ENCODE results near the gene DPP7.

DNA sequence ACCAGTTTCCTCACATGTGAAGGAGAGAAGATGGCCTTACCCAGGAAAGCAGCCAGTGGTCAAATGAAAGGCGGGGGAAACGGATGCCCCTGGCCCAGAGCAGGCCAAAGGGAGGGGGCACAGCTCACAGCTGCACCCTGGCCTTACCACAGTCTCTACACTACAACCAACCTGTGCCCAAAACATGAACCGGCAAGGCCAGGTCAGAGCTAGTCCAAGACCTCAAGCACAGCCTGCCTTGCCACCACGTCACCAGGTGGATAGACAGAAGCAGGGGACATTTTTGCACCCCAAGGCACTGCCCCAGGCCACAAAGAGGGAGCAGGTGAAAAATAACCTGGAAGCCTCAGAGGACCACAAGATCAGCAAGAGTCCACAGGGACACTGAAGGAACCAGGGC is 28.9 kb upstream of the DPP7 start:
- TF ChIP-seq POLR2A (IDR thresholded peaks at IDR 0.05; ENCODE audit: low read depth, low read length) (no peak), TAF1 (IDR thresholded peaks at IDR 0.05; ENCODE audit: borderline replicate concordance, low read depth, low read length) (no peak)

Data from GM12892 (cell line).